Gastrocnemius medialis (tissue), 4 donors: ENCODE results near the gene ELMO2. TPM values are rescaled to one million over a fixed set of nuclear protein-coding genes. Genes with fewer than 3 reads are reported as not detected.

Source experiments
- ATAC-seq, 2 donors: fragments of 150-250 bp; one replicate each; pipeline ENCODE4 v1.9.1; 2016
- DNase-seq, 2 donors: peaks; one replicate each; pipeline ENCODE4 v3.0.0-alpha.2; 2019
- H3K27ac ChIP-seq, 4 donors: fragments of 200-600 bp; sonication (generic); 1 replicate in 1 of 4; 2 replicates in 3 of 4; pipeline ENCODE4 v1.5.1; 2016 to 2018; ENCODE audit warnings: mild to moderate bottlenecking in 2 of 4, moderate library complexity in 1 of 4
- H3K27me3 ChIP-seq, 3 donors: fragments of 200-600 bp; sonication (generic) in 2 of 3; 1 replicate in 1 of 3; 2 replicates in 2 of 3; pipeline versions ENCODE4 v1.5.1 to v1.6.0; 2016 to 2019; ENCODE audit warnings: mild to moderate bottlenecking in 1 of 3, moderate library complexity in 1 of 3
- H3K36me3 ChIP-seq, 2 donors: fragments of 200-600 bp; sonication (generic) in 1 of 2; one replicate each; pipeline ENCODE4 v1.5.1; 2017 to 2018
- H3K4me1 ChIP-seq, 2 donors: fragments of 200-600 bp; sonication (generic) in 1 of 2; one replicate each; pipeline ENCODE4 v1.5.1; 2016 to 2017; ENCODE audit warnings: mild to moderate bottlenecking in 2 of 2
- H3K4me3 ChIP-seq, 4 donors: fragments of 200-600 bp; sonication (generic) in 3 of 4; 1 replicate in 1 of 4; 2 replicates in 3 of 4; pipeline ENCODE4 v1.5.1; 2016 to 2019; ENCODE audit warnings: mild to moderate bottlenecking in 2 of 4
- H3K9me3 ChIP-seq, 3 donors: fragments of 200-600 bp; sonication (generic) in 2 of 3; 1 replicate in 1 of 3; 2 replicates in 2 of 3; pipeline ENCODE4 v1.5.1; 2016 to 2019
- CTCF ChIP-seq, 5 experiments: fragments of 450-650 bp in 3 of 5; fragments of 200-600 bp in 2 of 5; sonication (generic) in 2 of 5; IDR thresholded peaks in 4 of 5; conservative IDR thresholded peaks in 1 of 5; 1 replicate in 4 of 5; 2 replicates in 1 of 5; pipeline ENCODE4 v1.5.1; 2016 to 2019; ENCODE audit warnings: antibody characterized with exemption in 5 of 5, mild to moderate bottlenecking in 3 of 5, moderate library complexity in 3 of 5
- POLR2A ChIP-seq, 2 donors: fragments of 450-650 bp; IDR thresholded peaks; one replicate each; pipeline ENCODE4 v1.6.1; 2017; ENCODE audit warnings: antibody characterized with exemption in 2 of 2, mild to moderate bottlenecking in 2 of 2, moderate library complexity in 2 of 2
- in situ Hi-C, 4 donors: fragments of 200-750 bp; cut with MboI; loops; one replicate each; pipeline versions ENCODE4 v1.15.0 to v1.8.0; 2017; ENCODE audit warnings: low sequenced_read_pairs in 4 of 4
- intact Hi-C: fragments of 100-400 bp; cut with DNase I; formaldehyde crosslinking; loops from one replicate; pipeline ENCODE4 v1.15.1; 2023; ENCODE audit warnings: low total_unique reads
- total RNA-seq, 4 donors: library from RNA; depleted of rRNA; stranded (reverse); fragments of >200 nt; gene quantifications; one replicate each; pipeline versions ENCODE4 v1.1.0 to v1.2.3, GENCODE V29; 2016

Gene ELMO2
- total RNA-seq, 4 donors from 2014 or later, result 47.6 to 67.5 (median 53.6) TPM

GRCh38 chr20:46353500-46354206 is 52.8 kb downstream of the ELMO2 start:
- in situ Hi-C loops, result loop anchor here in 1 of 4 donors (10.0 kb wide), 1 partner anchor 229 kb away; no protein-coding TSS in a partner anchor
- Histone ChIP-seq H3K4me1 (peaks cover 17 to 19% of the 10 kb centered on the region in 2 donors), H3K27ac (no peak overlapping the region), H3K4me3 (no peak overlapping the region), H3K36me3 (peaks cover 0 to 28% of the 10 kb centered on the region in 2 donors), H3K27me3 (no peaks in the 10 kb centered on the region), H3K9me3 (no peaks in the 10 kb centered on the region)
- intact Hi-C loops, result no loop called here
- ATAC-seq, result no peak
- no peak for DNase-seq
- no peak for TF ChIP-seq POLR2A (IDR thresholded peaks at IDR 0.05)
- no peak for TF ChIP-seq CTCF (IDR thresholded peaks at IDR 0.05 in 4 of 5, conservative IDR thresholded peaks at IDR 0.05 in 1 of 5)

GRCh38 chr20:46352370-46352938 is 54.0 kb downstream of the ELMO2 start:
- Histone ChIP-seq H3K4me3 (no peak overlapping the region), H3K4me1 (peaks cover 14% of the 10 kb centered on the region in 2 donors), H3K36me3 (peaks cover 0 to 28% of the 10 kb centered on the region in 2 donors), H3K9me3 (no peaks in the 10 kb centered on the region), H3K27me3 (no peaks in the 10 kb centered on the region), H3K27ac (no peak overlapping the region)
- DNase-seq (no peak), ATAC-seq (no peak)
- intact Hi-C loops (no loop called here), in situ Hi-C loops (loop anchor here in 1 of 4 donors (10.0 kb wide), 1 partner anchor 228 kb away; no protein-coding TSS in a partner anchor)
- no peak for TF ChIP-seq POLR2A (IDR thresholded peaks at IDR 0.05)
- no peak for TF ChIP-seq CTCF (IDR thresholded peaks at IDR 0.05 in 4 of 5, conservative IDR thresholded peaks at IDR 0.05 in 1 of 5)

- in situ Hi-C loops, result loop anchor here in 1 of 4 donors (10.0 kb wide), 1 partner anchor 227 kb away; no protein-coding TSS in a partner anchor
- intact Hi-C loops, result no loop called here
Measured at GRCh38 chr20:46351357-46352058, 54.9 kb downstream of the ELMO2 start.

GRCh38 chr20:46350986-46351267 is 55.5 kb downstream of the ELMO2 start:
- Histone ChIP-seq H3K36me3 (peaks cover 0 to 28% of the 10 kb centered on the region in 2 donors), H3K9me3 (no peaks in the 10 kb centered on the region), H3K4me1 (no peaks in the 10 kb centered on the region), H3K27me3 (no peaks in the 10 kb centered on the region), H3K27ac (no peak overlapping the region), H3K4me3 (no peak overlapping the region)
- TF ChIP-seq CTCF (IDR thresholded peaks at IDR 0.05 in 4 of 5, conservative IDR thresholded peaks at IDR 0.05 in 1 of 5), result no peak
- no peak for TF ChIP-seq POLR2A (IDR thresholded peaks at IDR 0.05)
- intact Hi-C loops (no loop called here), in situ Hi-C loops (loop anchor here in 1 of 4 donors (10.0 kb wide), 1 partner anchor 226 kb away; no protein-coding TSS in a partner anchor)
- no peak for ATAC-seq
- no peak for DNase-seq

More at GRCh38 chr20:46351357-46352058, 54.9 kb downstream of the ELMO2 start:
- ATAC-seq (no peak), DNase-seq (no peak)
- peaks cover 4 to 5% of the 10 kb centered on the region in 2 donors for H3K4me1 ChIP-seq
- H3K4me3 ChIP-seq, result no peak overlapping the region
- no peak overlapping the region for H3K27ac ChIP-seq
- TF ChIP-seq CTCF (IDR thresholded peaks at IDR 0.05 in 4 of 5, conservative IDR thresholded peaks at IDR 0.05 in 1 of 5), result no peak
- TF ChIP-seq POLR2A (IDR thresholded peaks at IDR 0.05), result no peak
- no peaks in the 10 kb centered on the region for H3K9me3 ChIP-seq
- H3K27me3 ChIP-seq, result no peaks in the 10 kb centered on the region
- H3K36me3 ChIP-seq, result peaks cover 0 to 28% of the 10 kb centered on the region in 2 donors
